ENCODE results near the gene FAM170B. TPM values are rescaled to one million over a fixed set of nuclear protein-coding genes. Genes with fewer than 3 reads are reported as not detected.

Gene FAM170B
- total RNA-seq, 1 donor = not detected

- DNase-seq (ENCODE audit: low read depth) = no peak
- TF ChIP-seq CTCF (IDR thresholded peaks at IDR 0.05; ENCODE audit: insufficient read depth, low read length) = no peak
- no peak overlapping the region for H3K4me3 ChIP-seq (ENCODE audit: low read depth, low read length)
These were observed 31.4 kb upstream of the FAM170B start for GRCh38 chr10:49165259-49165658.

- no peak overlapping the region for H3K4me3 ChIP-seq (ENCODE audit: low read depth, low read length)
- peak; percentile 44 for DNase-seq (ENCODE audit: low read depth)
- TF ChIP-seq CTCF (IDR thresholded peaks at IDR 0.05; ENCODE audit: insufficient read depth, low read length) = peak; percentile 84
These were observed 30.9 kb upstream of the FAM170B start for GRCh38 chr10:49164559-49165188.

GRCh38 chr10:49163741-49164140 lies 29.9 kb upstream of the FAM170B start:
- peak; percentile 57 for DNase-seq (ENCODE audit: low read depth)
- TF ChIP-seq CTCF (IDR thresholded peaks at IDR 0.05; ENCODE audit: insufficient read depth, low read length) = no peak
- H3K4me3 ChIP-seq (ENCODE audit: low read depth, low read length) = no peak overlapping the region

GRCh38 chr10:49162761-49163310 lies 29.0 kb upstream of the FAM170B start:
- no peak for DNase-seq (ENCODE audit: low read depth)
- TF ChIP-seq CTCF (IDR thresholded peaks at IDR 0.05; ENCODE audit: insufficient read depth, low read length) = no peak
- no peak overlapping the region for H3K4me3 ChIP-seq (ENCODE audit: low read depth, low read length)

GRCh38 chr10:49162063-49162462 lies 28.2 kb upstream of the FAM170B start:
- no peak overlapping the region for H3K4me3 ChIP-seq (ENCODE audit: low read depth, low read length)
- DNase-seq (ENCODE audit: low read depth) = no peak
- TF ChIP-seq CTCF (IDR thresholded peaks at IDR 0.05; ENCODE audit: insufficient read depth, low read length) = no peak

- no peak overlapping the region for H3K4me3 ChIP-seq (ENCODE audit: low read depth, low read length)
- DNase-seq (ENCODE audit: low read depth) = peak; percentile 76
- TF ChIP-seq CTCF (IDR thresholded peaks at IDR 0.05; ENCODE audit: insufficient read depth, low read length) = peak; percentile 60
These were observed 27.7 kb upstream of the FAM170B start for GRCh38 chr10:49161411-49161997.

Measured in fibroblast of the aortic adventitia (primary cell).